Naive thymus-derived CD8-positive, alpha-beta T cell (primary cell): ENCODE results near the gene SUPT20H. TPM values are rescaled to one million over a fixed set of nuclear protein-coding genes. Genes with fewer than 3 reads are reported as not detected.

ENCODE experiments used
- ATAC-seq, 2 donors: fragments of 150-1000 bp; cut with Tn5 transposase in 1 of 2; sonication (Bioruptor Pico), chemical (Tn5 transposase) in 1 of 2; 1 replicate in 1 of 2; 2 replicates in 1 of 2; pipeline ENCODE4 v1.10.0; 2021; ENCODE audit warnings: mild to moderate bottlenecking in 2 of 2, moderate library complexity in 2 of 2
- POLR2A ChIA-PET: fragments of 350-600 bp; sonication (Branson Sonifier 250); formaldehyde crosslinking; loops from one replicate; lab custom pipeline; 2021; ENCODE audit warnings: antibody characterized with exemption; lab: Charles Lee
- DNase-seq, 10 donors: peaks; one replicate each; pipeline versions ENCODE4 v3.0.0 to v3.0.0-alpha.2; 2020 to 2022
- H3K27ac Mint-ChIP-seq, 10 donors: one replicate each; pipeline ENCODE4 v1.8.0; 2020 to 2022; ENCODE audit warnings: mild to moderate bottlenecking in 10 of 10, mixed read lengths in 10 of 10, moderate library complexity in 4 of 10, inconsistent platforms in 1 of 10
- H3K27me3 Mint-ChIP-seq, 5 donors: one replicate each; pipeline ENCODE4 v1.8.0; 2021 to 2022; ENCODE audit warnings: mixed read lengths in 5 of 5
- H3K36me3 Mint-ChIP-seq, 3 donors: one replicate each; pipeline ENCODE4 v1.8.0; 2020 to 2022; ENCODE audit warnings: mixed read lengths in 3 of 3, mild to moderate bottlenecking in 2 of 3, inconsistent platforms in 1 of 3
- H3K4me1 Mint-ChIP-seq, 4 donors: one replicate each; pipeline ENCODE4 v1.8.0; 2021 to 2022; ENCODE audit warnings: mixed read lengths in 4 of 4
- H3K4me3 Mint-ChIP-seq, 10 donors: one replicate each; pipeline ENCODE4 v1.8.0; 2020 to 2022; ENCODE audit warnings: mild to moderate bottlenecking in 10 of 10, mixed read lengths in 10 of 10, moderate library complexity in 6 of 10, inconsistent platforms in 1 of 10
- H3K9me3 Mint-ChIP-seq, 9 donors: one replicate each; pipeline ENCODE4 v1.8.0; 2020 to 2022; ENCODE audit warnings: mixed read lengths in 9 of 9, mild to moderate bottlenecking in 3 of 9, inconsistent platforms in 1 of 9, moderate library complexity in 1 of 9
- polyA plus RNA-seq, 3 donors: library from polyadenylated mRNA; unstranded; fragments of 300-500 nt; fragmentation: Illumina TruSeq; gene quantifications; one replicate each; pipeline ENCODE4 v1.2.3, GENCODE V29; 2021
- total RNA-seq, 8 experiments: library from RNA in 2 of 8; stranded (reverse) in 2 of 8; gene quantifications; one replicate each; pipeline ENCODE4 v1.2.3 and lab custom pipeline; 2021 to 2026

The SUPT20H gene
- total and polyA plus RNA-seq, 5 experiments from 2014 or later: 45.4 to 119 (median 59.1) TPM

DNA sequence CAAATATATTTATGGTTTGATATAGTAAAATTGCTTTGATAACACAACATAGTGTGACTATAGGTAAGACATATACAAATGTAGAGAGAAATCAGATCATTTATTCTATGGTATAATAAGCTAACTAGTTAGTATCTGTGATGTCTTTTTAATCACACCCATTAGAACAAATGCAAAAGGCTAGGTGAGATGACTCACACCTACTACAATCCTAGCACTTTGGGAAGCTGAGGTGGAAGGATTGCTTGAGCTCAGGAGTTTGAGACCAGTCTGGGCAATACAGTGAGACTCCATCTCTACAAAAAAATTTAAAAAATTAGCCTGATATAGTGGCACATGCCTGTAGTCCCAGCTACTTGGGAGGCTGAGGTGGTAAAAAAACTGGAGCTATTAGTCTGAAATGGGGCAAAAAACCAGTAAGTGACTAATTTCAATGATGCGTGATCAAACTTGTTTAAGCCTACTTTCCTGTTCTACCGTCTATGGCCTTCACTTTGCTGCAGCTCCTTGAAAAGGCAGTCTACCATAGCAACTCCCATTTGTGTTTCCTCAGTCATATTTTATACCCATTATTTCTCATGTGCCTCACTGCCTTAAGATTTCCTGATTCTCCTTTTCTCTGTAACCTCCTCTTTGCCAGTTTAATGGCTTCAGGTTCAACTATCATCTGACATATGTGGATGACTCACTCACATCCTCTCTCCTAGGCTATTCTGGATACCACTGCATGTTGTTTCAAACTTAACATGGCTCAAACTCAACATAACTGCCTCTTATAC is 72.8 kb downstream of the SUPT20H start:
- Mint-ChIP-seq H3K27ac (peak overlapping the region in 2 of 10 donors; percentile 15 to 24), H3K36me3 (peaks cover 0 to 92% (median 27%) of the 10 kb centered on the region in 3 donors), H3K27me3 (no peaks in the 10 kb centered on the region), H3K4me1 (peaks cover 0 to 5% (median 3%) of the 10 kb centered on the region in 4 donors), H3K9me3 (no peaks in the 10 kb centered on the region), H3K4me3 (no peak overlapping the region)
- DNase-seq (no peak), ATAC-seq (no peak)
- POLR2A ChIA-PET: no interaction called here

- POLR2A ChIA-PET: no interaction called here
- ATAC-seq: no peak
- peaks cover 0 to 3% (median 1%) of the 10 kb centered on the region in 4 donors for H3K4me1 Mint-ChIP-seq
- H3K27ac Mint-ChIP-seq: peak overlapping the region in 1 of 10 donors; percentile 49
- peaks cover 0 to 77% (median 25%) of the 10 kb centered on the region in 3 donors for H3K36me3 Mint-ChIP-seq
- no peaks in the 10 kb centered on the region for H3K27me3 Mint-ChIP-seq
- H3K9me3 Mint-ChIP-seq: no peaks in the 10 kb centered on the region
- H3K4me3 Mint-ChIP-seq: no peak overlapping the region
- DNase-seq: peak in 1 of 10 donors; percentile 16
Observed at GRCh38 chr13:36981156-36981743, 78.2 kb downstream of the SUPT20H start.

DNA sequence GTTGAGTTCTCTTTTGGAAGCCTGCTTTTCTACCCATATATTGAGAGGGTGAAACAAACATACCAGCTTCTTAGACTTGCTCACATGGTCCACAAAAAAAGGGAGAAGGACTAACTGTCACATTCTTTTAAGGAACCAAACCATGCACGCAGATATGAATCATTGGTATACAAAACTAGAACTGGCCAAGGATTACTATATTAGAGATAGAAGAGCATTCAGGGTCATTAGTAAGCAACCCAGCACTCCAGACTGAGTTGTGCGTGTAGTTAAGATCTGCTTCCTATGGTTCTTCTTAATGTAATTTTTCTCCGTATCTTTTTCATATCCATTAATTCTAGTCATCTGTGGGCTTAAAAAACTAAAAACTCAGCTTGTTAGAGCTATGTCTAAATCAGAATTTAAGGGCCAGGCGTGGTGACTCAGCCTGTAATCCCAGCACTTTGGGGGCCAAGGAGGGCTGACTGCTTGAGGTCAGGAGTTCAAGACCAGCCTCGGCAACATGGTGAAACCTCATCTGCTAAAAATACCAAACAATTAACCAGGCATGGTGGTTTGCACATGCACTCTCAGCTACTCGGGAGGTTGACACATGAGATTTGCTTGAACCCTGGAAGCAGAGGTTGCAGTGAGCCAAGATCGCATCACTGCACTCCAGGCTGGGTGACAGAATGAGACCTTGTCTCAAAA is 80.0 kb downstream of the SUPT20H start:
- DNase-seq: no peak
- H3K27ac Mint-ChIP-seq: no peak overlapping the region

DNA sequence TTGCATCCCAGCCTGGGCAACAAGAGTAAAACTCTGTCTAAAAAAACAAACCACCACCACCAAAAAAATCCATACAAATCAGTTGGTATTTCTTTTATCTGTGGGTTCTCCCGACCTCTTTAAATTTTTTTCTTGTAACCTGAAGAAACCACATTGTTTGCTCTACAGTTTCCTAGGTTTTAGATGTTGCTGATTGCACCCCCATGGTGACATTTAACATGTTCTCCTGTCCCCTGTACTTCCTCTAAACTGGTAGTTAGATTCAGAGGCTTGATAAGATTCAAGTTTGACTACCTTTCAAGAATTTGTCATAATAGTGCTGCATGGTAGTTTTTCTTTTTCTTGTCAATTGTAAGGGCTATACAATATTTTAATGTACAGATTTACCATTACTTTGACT is 84.3 kb downstream of the SUPT20H start:
- H3K36me3 Mint-ChIP-seq: peaks cover 0 to 78% (median 30%) of the 10 kb centered on the region in 3 donors
- no peak overlapping the region for H3K4me3 Mint-ChIP-seq
- no peak for ATAC-seq

More for the DNA sequence above, 80.0 kb downstream of the SUPT20H start:
- POLR2A ChIA-PET: no interaction called here
- peaks cover 0 to 5% (median 0%) of the 10 kb centered on the region in 9 donors for H3K9me3 Mint-ChIP-seq
- H3K4me3 Mint-ChIP-seq: no peak overlapping the region
- peaks cover 0 to 76% (median 26%) of the 10 kb centered on the region in 3 donors for H3K36me3 Mint-ChIP-seq
- ATAC-seq: no peak
- peaks cover 0 to 5% (median 1%) of the 10 kb centered on the region in 4 donors for H3K4me1 Mint-ChIP-seq
- H3K27me3 Mint-ChIP-seq: no peaks in the 10 kb centered on the region

DNA sequence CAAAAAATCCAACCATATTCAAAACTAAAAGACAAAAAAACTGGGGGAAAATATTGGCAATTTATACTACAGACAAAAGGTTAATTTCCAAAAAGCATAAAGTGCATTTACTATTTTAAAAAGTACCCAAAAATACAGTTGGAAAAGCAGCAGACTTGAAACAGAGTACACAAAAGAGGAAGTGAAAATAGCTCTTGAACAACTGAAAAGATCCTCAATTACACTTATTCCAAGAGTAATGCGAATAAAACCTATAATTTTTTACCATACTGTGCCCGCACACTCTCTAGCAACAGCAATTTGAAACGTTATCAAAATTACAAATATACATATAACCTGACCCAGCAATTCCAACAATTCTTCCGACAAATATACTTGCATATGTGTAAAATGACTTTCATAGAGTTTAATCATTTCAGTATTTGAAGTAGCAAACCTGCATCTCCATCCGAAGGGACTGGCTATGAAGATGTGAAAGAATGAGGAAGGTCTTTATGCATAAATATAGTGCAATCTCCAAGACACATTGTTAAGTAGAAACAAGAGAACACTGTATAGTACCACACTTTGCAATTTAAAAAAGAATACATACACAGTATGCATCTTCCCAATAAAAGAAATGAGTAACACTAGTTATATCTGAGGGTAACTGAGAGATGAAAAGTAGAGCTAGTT is 85.7 kb downstream of the SUPT20H start:
- no peak overlapping the region for H3K4me3 Mint-ChIP-seq
- H3K4me1 Mint-ChIP-seq: peaks cover 0 to 8% (median 3%) of the 10 kb centered on the region in 4 donors
- H3K36me3 Mint-ChIP-seq: peaks cover 0 to 76% (median 30%) of the 10 kb centered on the region in 3 donors
- POLR2A ChIA-PET: interaction anchor here (0.7 kb wide), 1 partner anchor 26 kb away, joined by 3 read pairs; the partner anchor contains the start of gene ALG5
- DNase-seq: no peak
- peak overlapping the region in 2 of 10 donors; percentile 8 to 50 for H3K27ac Mint-ChIP-seq
- ATAC-seq: no peak
- peaks cover 0 to 5% (median 0%) of the 10 kb centered on the region in 9 donors for H3K9me3 Mint-ChIP-seq
- no peaks in the 10 kb centered on the region for H3K27me3 Mint-ChIP-seq

More for the DNA sequence above, 84.3 kb downstream of the SUPT20H start:
- peaks cover 0 to 5% (median 0%) of the 10 kb centered on the region in 9 donors for H3K9me3 Mint-ChIP-seq
- DNase-seq: no peak
- H3K27ac Mint-ChIP-seq: peak overlapping the region in 1 of 10 donors; percentile 38
- no peaks in the 10 kb centered on the region for H3K27me3 Mint-ChIP-seq
- H3K4me1 Mint-ChIP-seq: peaks cover 0 to 8% (median 3%) of the 10 kb centered on the region in 4 donors
- POLR2A ChIA-PET: no interaction called here

- peaks cover 0 to 8% (median 3%) of the 10 kb centered on the region in 4 donors for H3K4me1 Mint-ChIP-seq
- H3K27me3 Mint-ChIP-seq: no peaks in the 10 kb centered on the region
- H3K9me3 Mint-ChIP-seq: peaks cover 0 to 5% (median 0%) of the 10 kb centered on the region in 9 donors
- POLR2A ChIA-PET: no interaction called here
- DNase-seq: no peak
- ATAC-seq: no peak
- H3K4me3 Mint-ChIP-seq: no peak overlapping the region
- H3K27ac Mint-ChIP-seq: no peak overlapping the region
- H3K36me3 Mint-ChIP-seq: peaks cover 0 to 80% (median 30%) of the 10 kb centered on the region in 3 donors
Observed at GRCh38 chr13:36973009-36973408, 86.5 kb downstream of the SUPT20H start.

GRCh38 chr13:36966404-36966803 is 93.1 kb downstream of the SUPT20H start:
- POLR2A ChIA-PET: no interaction called here
- Mint-ChIP-seq H3K36me3 (peaks cover 18 to 78% (median 30%) of the 10 kb centered on the region in 3 donors), H3K9me3 (no peaks in the 10 kb centered on the region), H3K4me3 (no peak overlapping the region), H3K27ac (no peak overlapping the region), H3K4me1 (peaks cover 0 to 4% (median 0%) of the 10 kb centered on the region in 4 donors), H3K27me3 (no peaks in the 10 kb centered on the region)
- no peak for DNase-seq
- no peak for ATAC-seq

GRCh38 chr13:36965767-36966166 is 93.7 kb downstream of the SUPT20H start:
- Mint-ChIP-seq H3K27me3 (no peaks in the 10 kb centered on the region), H3K36me3 (peaks cover 18 to 77% (median 28%) of the 10 kb centered on the region in 3 donors), H3K4me3 (no peak overlapping the region), H3K9me3 (no peaks in the 10 kb centered on the region), H3K4me1 (peaks cover 0 to 4% (median 0%) of the 10 kb centered on the region in 4 donors), H3K27ac (no peak overlapping the region)
- ATAC-seq: no peak
- POLR2A ChIA-PET: no interaction called here
- no peak for DNase-seq

GRCh38 chr13:36959456-36960116 is 99.9 kb downstream of the SUPT20H start:
- no peaks in the 10 kb centered on the region for H3K9me3 Mint-ChIP-seq
- peaks cover 8 to 80% (median 41%) of the 10 kb centered on the region in 3 donors for H3K36me3 Mint-ChIP-seq
- H3K4me1 Mint-ChIP-seq: peaks cover 1 to 12% (median 8%) of the 10 kb centered on the region in 4 donors
- DNase-seq: no peak
- H3K27ac Mint-ChIP-seq: peak overlapping the region in 1 of 10 donors; percentile 61
- POLR2A ChIA-PET: no interaction called here
- ATAC-seq: no peak
- H3K4me3 Mint-ChIP-seq: no peak overlapping the region
- H3K27me3 Mint-ChIP-seq: no peaks in the 10 kb centered on the region
